Effector CD8-positive, alpha-beta T cell (primary cell): ENCODE measurements around the gene MYH4.

Experiments
- DNase-seq: peaks from one replicate; lab custom pipeline; 2025; lab: John Stamatoyannopoulos, UW

Gene MYH4

GRCh38 chr17:10421900-10422542 lies 47.3 kb downstream of the MYH4 start, which contains the start of gene MYH8:
Gene MYH8 (minus strand): TSS chr17:10421950. CDS start chr17:10420227, 1,723 bp downstream.
- no peak for DNase-seq

DNA sequence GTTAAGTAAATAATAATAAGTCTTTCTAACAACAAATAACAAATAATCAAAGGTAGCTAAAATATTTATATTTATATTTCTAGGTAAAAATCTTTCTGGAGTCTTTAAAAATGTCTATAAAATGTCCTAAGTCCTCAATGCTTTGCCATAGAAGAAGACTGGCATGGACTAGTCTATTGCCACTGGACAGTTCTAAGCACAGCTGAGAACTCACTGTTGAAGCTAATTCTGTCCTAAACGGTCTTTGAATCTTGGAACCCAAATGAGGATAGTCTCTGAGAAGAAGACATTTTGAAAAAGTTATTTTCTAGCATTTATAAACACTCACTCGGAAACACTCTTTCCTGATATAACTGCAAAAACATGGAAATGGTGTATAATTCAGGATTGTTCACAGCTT lies 48.1 kb downstream of the MYH4 start:
- DNase-seq = no peak

DNA sequence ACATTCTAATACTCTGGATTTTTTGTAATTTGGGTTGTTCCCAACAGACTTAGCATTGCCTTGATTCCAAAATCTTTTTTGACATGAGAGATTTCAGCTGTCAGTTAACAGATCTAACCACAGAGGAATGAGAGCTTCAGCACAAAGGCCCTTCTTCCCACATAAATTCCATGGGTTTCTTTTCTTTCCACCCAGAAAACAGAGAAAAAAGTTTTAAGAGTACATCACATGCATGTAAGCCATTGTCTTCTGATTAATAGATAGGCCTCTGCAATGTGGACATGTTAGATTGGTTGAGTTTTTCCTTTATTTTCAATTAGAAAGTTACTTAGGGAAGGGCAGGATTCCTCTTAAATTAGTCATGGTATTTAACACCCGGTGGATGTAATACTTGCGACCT lies 48.5 kb downstream of the MYH4 start:
- no peak for DNase-seq

DNA sequence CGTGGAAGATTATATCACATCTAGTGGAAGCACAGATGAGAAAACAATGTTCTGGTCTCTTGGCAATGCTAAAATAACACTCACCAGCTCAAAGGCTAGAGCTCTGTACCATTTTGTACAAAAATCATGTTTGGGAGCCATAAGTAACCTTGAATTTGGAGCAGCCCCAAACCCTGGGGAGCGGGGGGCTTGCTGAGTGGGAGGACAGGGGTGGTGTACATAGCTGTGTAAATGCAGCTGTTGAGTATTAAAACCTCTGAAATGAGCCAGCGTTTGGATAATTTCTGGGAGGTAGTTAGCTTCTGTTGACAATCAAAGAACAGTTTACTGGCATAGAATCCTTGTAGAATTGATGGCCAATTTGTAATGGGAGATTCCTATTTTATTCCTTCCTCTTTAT lies 51.9 kb downstream of the MYH4 start:
- no peak for DNase-seq

DNA sequence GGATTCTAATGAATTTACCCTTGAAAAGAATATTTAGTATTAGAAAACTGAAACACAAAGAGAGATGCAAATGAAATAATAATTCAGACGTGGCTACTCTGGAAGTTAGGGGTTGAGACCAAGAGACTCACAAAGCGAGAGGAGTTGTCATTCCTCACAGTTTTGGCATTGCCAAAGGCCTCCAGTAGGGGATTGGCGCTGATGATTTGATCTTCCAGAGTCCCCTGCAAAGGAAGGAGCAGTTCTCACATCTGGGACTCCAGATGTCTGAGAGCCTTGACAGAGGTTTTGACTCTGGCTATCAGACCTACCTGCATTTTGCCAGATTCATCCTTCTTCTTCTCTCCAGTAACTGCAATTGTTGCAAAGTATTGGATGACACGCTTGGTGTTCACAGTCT lies 54.2 kb downstream of the MYH4 start:
- DNase-seq = no peak

DNA sequence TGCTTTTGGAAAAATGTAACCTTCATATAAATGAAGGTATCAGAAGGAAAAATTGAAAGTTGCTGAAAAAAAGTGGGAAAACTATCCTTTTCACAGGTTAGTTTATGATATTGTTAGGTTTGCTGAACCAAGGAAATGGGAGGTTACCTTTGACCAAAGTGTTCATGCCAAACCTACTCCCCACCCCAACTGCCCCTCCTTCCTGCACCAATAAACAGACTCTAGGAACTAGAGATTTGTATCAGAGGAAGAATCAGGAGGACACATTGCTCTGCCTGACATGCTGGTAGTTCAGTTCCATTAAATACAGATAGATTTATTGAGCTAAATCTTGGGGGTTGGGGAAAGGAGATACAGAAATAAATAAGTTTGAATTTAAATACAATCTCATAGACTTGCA lies 65.8 kb downstream of the MYH4 start:
- DNase-seq = no peak

DNA sequence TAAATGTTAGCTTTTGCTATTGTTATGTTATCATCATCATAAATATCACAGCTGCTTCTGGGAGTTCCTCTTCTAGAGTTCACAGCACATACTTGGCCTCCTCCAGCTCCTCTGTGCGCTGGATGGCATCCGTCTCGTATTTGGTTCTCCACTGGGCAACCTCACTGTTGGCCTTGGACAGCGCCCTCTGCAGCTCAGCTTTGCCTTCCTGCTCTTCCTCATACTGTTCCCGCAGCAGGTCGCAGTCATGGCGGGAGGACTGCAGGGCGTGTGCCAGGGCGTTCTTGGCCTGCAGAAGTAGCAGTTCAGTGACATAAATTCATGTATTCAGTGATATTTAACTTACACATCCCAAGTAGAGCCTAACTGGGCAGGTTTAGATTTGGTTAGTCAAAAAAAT lies 71.0 kb downstream of the MYH4 start:
- DNase-seq = no peak

DNA sequence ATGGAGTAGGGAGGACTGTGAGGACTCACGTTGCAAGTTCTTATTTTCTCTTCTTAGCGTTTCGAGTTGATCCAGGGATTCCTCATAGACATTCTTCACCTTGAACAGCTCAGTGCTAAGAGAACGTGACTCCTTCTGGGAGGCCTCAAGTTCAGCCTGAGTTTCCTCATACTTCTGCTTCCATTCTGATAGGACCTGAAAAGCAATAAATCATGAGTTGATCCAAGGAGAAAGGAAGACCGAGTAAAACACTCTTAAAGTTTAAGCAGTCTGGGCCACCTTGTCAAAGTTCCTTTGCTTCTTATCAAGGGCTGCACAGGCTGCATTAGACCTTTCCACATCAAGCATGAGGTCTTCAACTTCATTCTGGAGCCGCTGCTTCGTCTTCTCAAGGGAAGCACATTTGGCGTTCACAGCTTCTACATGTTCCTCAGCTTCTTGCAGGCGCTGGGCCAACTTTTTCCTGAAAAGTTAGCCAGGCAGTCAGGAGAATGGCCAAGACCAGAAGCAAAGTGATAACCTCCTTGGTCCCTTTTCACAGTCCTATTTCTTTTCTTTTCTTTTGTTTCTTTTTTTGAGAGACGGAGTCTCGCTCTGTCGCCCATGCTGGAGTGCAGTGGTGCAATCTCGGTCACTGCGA lies 72.7 kb downstream of the MYH4 start:
- no peak for DNase-seq

- DNase-seq = no peak
Measured at GRCh38 chr17:10394201-10394887, 75.0 kb downstream of the MYH4 start.
